HepG2 (cell line): ENCODE data around the gene ABCG2. TPM values are rescaled to one million over a fixed set of nuclear protein-coding genes. Genes with fewer than 3 reads are reported as not detected.

Source experiments
- CENPX ChIP-seq: sonication (generic); formaldehyde crosslinking; IDR thresholded peaks from 2 replicates; pipeline ENCODE4 v1.9.0; 2021; ENCODE audit warnings: mild to moderate bottlenecking, missing genetic modification reagents, moderate library complexity
- FOXA3 ChIP-seq: IDR thresholded peaks from 2 replicates; pipeline ENCODE4 v1.6.1; 2016; ENCODE audit warnings: missing genetic modification reagents, missing compliant biosample characterization
- GATAD1 ChIP-seq: IDR thresholded peaks from 2 replicates; pipeline ENCODE4 v1.6.1; 2016; ENCODE audit warnings: missing genetic modification reagents, missing compliant biosample characterization
- HNRNPUL1 ChIP-seq: fragments of 200-400 bp; formaldehyde crosslinking; IDR thresholded peaks from 2 replicates; pipeline ENCODE4 v1.6.1; 2017; ENCODE audit warnings: low read depth, mild to moderate bottlenecking, low read length, moderate library complexity
- KDM1A ChIP-seq: IDR thresholded peaks from 2 replicates; pipeline ENCODE4 v1.6.1; 2016; ENCODE audit warnings: missing compliant biosample characterization
- NCOR1 ChIP-seq: fragments of 200-600 bp; sonication (generic); IDR thresholded peaks from 2 replicates; pipeline ENCODE4 v1.7.0; 2017; ENCODE audit warnings: antibody characterized with exemption, low read length, borderline replicate concordance
- SUZ12 ChIP-seq: fragments of 150-350 bp; IDR thresholded peaks from 2 replicates; pipeline ENCODE4 v1.6.1; 2014; ENCODE audit warnings: low read depth, low read length
- TSC22D2 ChIP-seq: sonication (generic); formaldehyde crosslinking; IDR thresholded peaks from 2 replicates; pipeline ENCODE4 v1.5.1; 2020; ENCODE audit warnings: missing genetic modification reagents, mild to moderate bottlenecking, borderline replicate concordance
- YY1 ChIP-seq: IDR thresholded peaks from 2 replicates; pipeline ENCODE4 v1.6.1; 2011; ENCODE audit warnings: low read length, low read depth, moderate library complexity, mild to moderate bottlenecking; ENCODE audit not compliant: insufficient read depth, insufficient replicate concordance
- ZBTB7B ChIP-seq: sonication (generic); formaldehyde crosslinking; IDR thresholded peaks from 2 replicates; pipeline ENCODE4 v1.4.0; 2020; ENCODE audit warnings: missing genetic modification reagents
- ZNF10 ChIP-seq: sonication (generic); formaldehyde crosslinking; IDR thresholded peaks from 2 replicates; pipeline ENCODE4 v1.4.0; 2020; ENCODE audit warnings: mild to moderate bottlenecking, low read depth, missing genetic modification reagents, borderline replicate concordance
- ZNF224 ChIP-seq: sonication (generic); formaldehyde crosslinking; IDR thresholded peaks from 2 replicates; pipeline ENCODE4 v1.5.0; 2020; ENCODE audit warnings: mild to moderate bottlenecking, missing genetic modification reagents
- ZNF83 ChIP-seq: sonication (generic); formaldehyde crosslinking; IDR thresholded peaks from 2 replicates; pipeline ENCODE4 v1.4.0; 2020; ENCODE audit warnings: missing genetic modification reagents, mild to moderate bottlenecking, borderline replicate concordance
- polyA plus RNA-seq, 8 experiments: library from polyadenylated mRNA; depleted of rRNA in 3 of 8; stranded (reverse) in 7 of 8; unstranded in 1 of 8; fragments of >200 nt; fragmentation: Illumina TruSeq in 4 of 8; extraction: Trizol in 4 of 8; gene quantifications; 2 replicates each; pipeline versions ENCODE4 v1.2.1 to v1.2.3, GENCODE V29; 2011 to 2016; ENCODE audit warnings: low read depth in 4 of 8, missing spikeins in 1 of 8, mixed read lengths in 1 of 8; ENCODE audit not compliant: insufficient read depth in 1 of 8
- total RNA-seq, 5 experiments: library from RNA; depleted of rRNA; stranded (reverse); fragments of >200 nt; fragmentation: Illumina TruSeq; extraction: Trizol; gene quantifications; 2 replicates each; pipeline ENCODE4 v1.2.3, GENCODE V29; 2016; ENCODE audit warnings: low read depth in 1 of 5
- TF ChIP-seq, protein P1 (sequence below): sonication (generic); formaldehyde crosslinking; IDR thresholded peaks from 2 replicates; pipeline ENCODE4 v1.4.0; 2020; ENCODE audit warnings: missing genetic modification reagents, borderline replicate concordance
- TF ChIP-seq, protein P2 (sequence below): sonication (generic); formaldehyde crosslinking; IDR thresholded peaks from 2 replicates; pipeline ENCODE4 v1.4.0; 2020; ENCODE audit warnings: mild to moderate bottlenecking, missing genetic modification reagents

The ABCG2 gene
- total and polyA plus RNA-seq, 2 of the 13 experiments (the other 11 are each of a cell fraction or from before 2014, with no cell fraction given), result 10.0 to 15.7 TPM

DNA sequence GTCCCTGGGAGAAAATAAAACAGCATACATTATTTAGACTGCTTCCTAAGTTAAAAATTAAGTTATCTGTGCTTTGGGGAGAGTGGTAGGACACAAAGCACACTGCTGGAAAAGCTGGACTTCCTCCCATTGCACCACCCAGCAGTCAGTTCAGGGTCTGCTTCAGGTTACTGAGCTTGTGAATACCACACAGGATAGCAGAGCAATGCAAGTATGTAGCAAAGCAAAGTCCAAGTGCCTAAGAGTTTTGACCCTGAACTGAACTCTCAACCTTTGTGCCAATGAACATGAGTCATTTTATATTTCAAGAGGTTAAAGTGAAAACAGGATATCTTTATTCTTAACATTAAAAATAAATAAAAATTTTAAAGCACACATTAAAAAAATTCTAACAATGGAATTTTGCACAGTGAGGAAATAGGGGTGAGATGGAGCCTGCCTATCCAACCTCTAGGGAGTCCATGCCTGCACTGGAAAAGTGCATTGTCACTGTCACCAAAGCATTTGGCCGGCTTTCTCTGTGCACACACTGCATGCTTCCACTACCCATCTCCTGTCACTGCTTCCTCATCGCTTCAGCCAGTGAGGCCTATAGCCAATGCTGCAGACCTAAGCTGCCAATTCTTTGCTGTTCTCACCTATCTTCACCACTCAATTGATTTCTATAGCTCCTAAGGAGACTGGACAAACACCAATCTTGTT lies 50.9 kb downstream of the ABCG2 start (continued):
- TF ChIP-seq, protein P1, sequence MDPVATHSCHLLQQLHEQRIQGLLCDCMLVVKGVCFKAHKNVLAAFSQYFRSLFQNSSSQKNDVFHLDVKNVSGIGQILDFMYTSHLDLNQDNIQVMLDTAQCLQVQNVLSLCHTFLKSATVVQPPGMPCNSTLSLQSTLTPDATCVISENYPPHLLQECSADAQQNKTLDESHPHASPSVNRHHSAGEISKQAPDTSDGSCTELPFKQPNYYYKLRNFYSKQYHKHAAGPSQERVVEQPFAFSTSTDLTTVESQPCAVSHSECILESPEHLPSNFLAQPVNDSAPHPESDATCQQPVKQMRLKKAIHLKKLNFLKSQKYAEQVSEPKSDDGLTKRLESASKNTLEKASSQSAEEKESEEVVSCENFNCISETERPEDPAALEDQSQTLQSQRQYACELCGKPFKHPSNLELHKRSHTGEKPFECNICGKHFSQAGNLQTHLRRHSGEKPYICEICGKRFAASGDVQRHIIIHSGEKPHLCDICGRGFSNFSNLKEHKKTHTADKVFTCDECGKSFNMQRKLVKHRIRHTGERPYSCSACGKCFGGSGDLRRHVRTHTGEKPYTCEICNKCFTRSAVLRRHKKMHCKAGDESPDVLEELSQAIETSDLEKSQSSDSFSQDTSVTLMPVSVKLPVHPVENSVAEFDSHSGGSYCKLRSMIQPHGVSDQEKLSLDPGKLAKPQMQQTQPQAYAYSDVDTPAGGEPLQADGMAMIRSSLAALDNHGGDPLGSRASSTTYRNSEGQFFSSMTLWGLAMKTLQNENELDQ, result no peak
- no peak for TF ChIP-seq YY1
- TF ChIP-seq KDM1A (CRISPR knock-in tag), result peak; percentile 73; the same call in 1 of the 2 replicates
- TF ChIP-seq ZBTB7B, result 0 out of 2 replicates have a peak, but pooled peaks have one; percentile 64
- no peak for TF ChIP-seq SUZ12
- TF ChIP-seq GATAD1, result peak; percentile 59
- no peak for TF ChIP-seq ZNF224 (CRISPR knock-in tag)
- TF ChIP-seq NCOR1, result peak; percentile 99
- TF ChIP-seq ZNF83 (CRISPR knock-in tag), result no peak
- peak; percentile 80 for TF ChIP-seq FOXA3 (CRISPR knock-in tag)
- TF ChIP-seq ZNF10 (CRISPR knock-in tag), result no peak
- no peak for TF ChIP-seq TSC22D2
- TF ChIP-seq, protein P2, sequence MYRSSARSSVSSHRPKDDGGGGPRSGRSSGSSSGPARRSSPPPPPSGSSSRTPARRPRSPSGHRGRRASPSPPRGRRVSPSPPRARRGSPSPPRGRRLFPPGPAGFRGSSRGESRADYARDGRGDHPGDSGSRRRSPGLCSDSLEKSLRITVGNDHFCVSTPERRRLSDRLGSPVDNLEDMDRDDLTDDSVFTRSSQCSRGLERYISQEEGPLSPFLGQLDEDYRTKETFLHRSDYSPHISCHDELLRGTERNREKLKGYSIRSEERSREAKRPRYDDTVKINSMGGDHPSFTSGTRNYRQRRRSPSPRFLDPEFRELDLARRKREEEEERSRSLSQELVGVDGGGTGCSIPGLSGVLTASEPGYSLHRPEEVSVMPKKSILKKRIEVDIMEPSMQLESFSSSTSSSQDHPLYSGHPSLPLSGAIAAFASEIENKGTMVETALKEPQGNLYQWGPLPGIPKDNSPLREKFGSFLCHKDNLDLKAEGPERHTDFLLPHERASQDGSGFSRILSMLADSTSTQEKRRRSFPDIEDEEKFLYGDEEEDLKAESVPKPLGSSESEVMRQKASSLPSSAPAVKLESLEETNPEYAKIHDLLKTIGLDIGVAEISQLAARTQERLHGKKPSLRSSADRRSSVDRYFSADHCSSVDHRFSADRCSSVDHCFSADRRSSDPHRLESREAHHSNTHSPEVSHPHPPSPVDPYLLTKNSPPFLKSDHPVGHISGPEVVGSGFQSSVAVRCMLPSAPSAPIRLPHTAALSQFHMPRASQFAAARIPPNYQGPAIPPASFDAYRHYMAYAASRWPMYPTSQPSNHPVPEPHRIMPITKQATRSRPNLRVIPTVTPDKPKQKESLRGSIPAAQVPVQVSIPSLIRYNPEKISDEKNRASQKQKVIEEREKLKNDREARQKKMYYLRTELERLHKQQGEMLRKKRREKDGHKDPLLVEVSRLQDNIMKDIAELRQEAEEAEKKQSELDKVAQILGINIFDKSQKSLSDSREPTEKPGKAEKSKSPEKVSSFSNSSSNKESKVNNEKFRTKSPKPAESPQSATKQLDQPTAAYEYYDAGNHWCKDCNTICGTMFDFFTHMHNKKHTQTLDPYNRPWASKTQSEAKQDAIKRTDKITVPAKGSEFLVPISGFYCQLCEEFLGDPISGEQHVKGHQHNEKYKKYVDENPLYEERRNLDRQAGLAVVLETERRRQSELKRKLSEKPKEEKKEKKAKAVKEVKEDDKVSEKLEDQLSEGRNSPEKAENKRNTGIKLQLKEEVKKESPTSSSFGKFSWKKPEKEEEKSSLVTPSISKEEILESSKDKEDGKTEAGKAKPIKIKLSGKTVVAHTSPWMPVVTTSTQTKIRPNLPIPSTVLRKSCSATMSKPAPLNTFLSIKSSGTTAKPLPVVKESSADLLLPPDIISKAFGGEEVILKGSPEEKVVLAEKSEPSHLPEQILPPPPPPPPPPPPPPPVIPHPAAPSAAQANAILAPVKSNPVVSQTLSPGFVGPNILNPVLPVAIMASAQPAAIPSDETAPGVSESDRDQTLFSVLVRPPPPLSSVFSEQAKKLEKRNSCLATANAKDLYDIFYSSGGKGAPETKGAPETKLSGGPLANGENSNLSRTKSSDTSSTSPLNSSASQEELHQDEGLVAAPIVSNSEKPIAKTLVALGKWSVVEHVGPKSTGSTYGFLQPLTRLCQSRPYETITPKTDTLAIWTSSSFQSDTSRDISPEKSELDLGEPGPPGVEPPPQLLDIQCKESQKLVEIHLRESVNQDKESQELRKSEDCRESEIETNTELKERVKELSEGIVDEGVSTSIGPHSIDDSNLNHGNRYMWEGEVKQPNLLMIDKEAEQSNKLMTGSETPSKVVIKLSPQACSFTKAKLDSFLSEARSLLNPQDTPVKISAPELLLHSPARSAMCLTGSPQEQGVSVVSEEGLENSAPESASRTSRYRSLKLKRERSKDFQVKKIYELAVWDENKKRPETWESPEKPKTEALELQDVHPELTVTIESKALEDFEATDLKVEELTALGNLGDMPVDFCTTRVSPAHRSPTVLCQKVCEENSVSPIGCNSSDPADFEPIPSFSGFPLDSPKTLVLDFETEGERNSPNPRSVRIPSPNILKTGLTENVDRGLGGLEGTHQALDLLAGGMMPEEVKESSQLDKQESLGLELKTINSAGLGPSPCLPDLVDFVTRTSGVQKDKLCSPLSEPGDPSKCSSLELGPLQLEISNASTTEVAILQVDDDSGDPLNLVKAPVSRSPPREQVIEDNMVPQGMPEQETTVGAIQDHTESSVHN, result no peak
- no peak for TF ChIP-seq CENPX
- no peak for TF ChIP-seq HNRNPUL1
